HG02610 (cell line): Measurements from ENCODE around the gene FBXW11.
A peak's percentile ranks its signal among the peaks of the same experiment; 100 is the strongest.

Source experiments
- ATAC-seq: cut with Tn5 transposase; IDR thresholded peaks from one replicate; pipeline ENCODE4 v1.9.1; 2021; ENCODE audit warnings: mild to moderate bottlenecking, moderate library complexity; ENCODE audit not compliant: unreplicated experiment

FBXW11 gene

GRCh38 chr5:172006321-172007174, at the start of gene FBXW11:
TSS of gene FBXW11 (minus strand) at chr5:172006638. CDS start at chr5:172006502, 136 bp downstream.
- ATAC-seq: peak; percentile 82

- ATAC-seq: no peak
Measured at GRCh38 chr5:172055996-172056395, 49.6 kb upstream of the FBXW11 start.

GRCh38 chr5:172055421-172055820, 49.0 kb upstream of the FBXW11 start:
- no peak for ATAC-seq

- no peak for ATAC-seq
Measured at GRCh38 chr5:172054611-172055153, 48.2 kb upstream of the FBXW11 start.

GRCh38 chr5:172052450-172053236, 46.2 kb upstream of the FBXW11 start:
- no peak for ATAC-seq

GRCh38 chr5:172051643-172052339, 45.4 kb upstream of the FBXW11 start:
- no peak for ATAC-seq

GRCh38 chr5:172050080-172050479, 43.6 kb upstream of the FBXW11 start:
- ATAC-seq: no peak

GRCh38 chr5:172049226-172049796, 42.9 kb upstream of the FBXW11 start:
- no peak for ATAC-seq

- ATAC-seq: no peak
Measured at GRCh38 chr5:172048539-172049101, 42.2 kb upstream of the FBXW11 start.

- no peak for ATAC-seq
Measured at GRCh38 chr5:172048170-172048422, 41.7 kb upstream of the FBXW11 start.

- ATAC-seq: no peak
Measured at GRCh38 chr5:172046593-172046992, 40.2 kb upstream of the FBXW11 start.

GRCh38 chr5:172045315-172045632, 38.8 kb upstream of the FBXW11 start:
- no peak for ATAC-seq

GRCh38 chr5:172044631-172045314, 38.3 kb upstream of the FBXW11 start:
- ATAC-seq: no peak

- ATAC-seq: no peak
Measured at GRCh38 chr5:172043865-172044264, 37.4 kb upstream of the FBXW11 start.

GRCh38 chr5:172042183-172042582, 35.7 kb upstream of the FBXW11 start:
- ATAC-seq: no peak

- ATAC-seq: no peak
Measured at GRCh38 chr5:172038167-172038566, 31.7 kb upstream of the FBXW11 start.

- ATAC-seq: peak; percentile 92
Measured at GRCh38 chr5:172035049-172035448, 28.6 kb upstream of the FBXW11 start.

GRCh38 chr5:172031894-172032461, 25.5 kb upstream of the FBXW11 start:
- ATAC-seq: no peak

- no peak for ATAC-seq
Measured at GRCh38 chr5:172029876-172030275, 23.4 kb upstream of the FBXW11 start.

GRCh38 chr5:172028167-172028566, 21.7 kb upstream of the FBXW11 start:
- ATAC-seq: no peak
